T47D (cell line): ENCODE results near the gene ADCY2.

ENCODE experiments used
- DNase-seq, 2 experiments: peaks; one replicate each; pipeline versions ENCODE4 v3.0.0 to v3.0.0-alpha.2; 2011 to 2012; ENCODE audit warnings: low read depth in 1 of 2, low spot score in 1 of 2
- JUND ChIP-seq: IDR thresholded peaks from 2 replicates; pipeline ENCODE4 v1.6.1; 2012; ENCODE audit warnings: low read depth
- in situ Hi-C: cut with HindIII; loops from 2 replicates; pipeline ENCODE4 v1.10.0; 2016; ENCODE audit warnings: low sequenced_read_pairs, low pct_unique_long_range_greater_than_20kb

The ADCY2 gene

GRCh38 chr5:7868773-7869473, 473.0 kb downstream of the ADCY2 start, which contains the start of the genes FASTKD3 and MTRR:
Gene FASTKD3 (minus strand): TSS chr5:7869031. CDS start chr5:7868083, 948 bp downstream.
Gene MTRR (plus strand): TSS chr5:7869148. CDS start chr5:7870795, 1,647 bp downstream.
- in situ Hi-C loops = no loop called here
- DNase-seq = peak; percentile 94 to 96
- no peak for TF ChIP-seq JUND

- TF ChIP-seq JUND = no peak
- DNase-seq = no peak
- in situ Hi-C loops = no loop called here
Measured at GRCh38 chr5:7869474-7870136, 473.7 kb downstream of the ADCY2 start.

GRCh38 chr5:7871653-7872052, 475.7 kb downstream of the ADCY2 start:
- no peak for DNase-seq
- in situ Hi-C loops = no loop called here
- TF ChIP-seq JUND = no peak

GRCh38 chr5:7872517-7873130, 476.7 kb downstream of the ADCY2 start:
- in situ Hi-C loops = no loop called here
- TF ChIP-seq JUND = no peak
- DNase-seq = no peak

GRCh38 chr5:7873216-7873615, 477.3 kb downstream of the ADCY2 start:
- TF ChIP-seq JUND = no peak
- DNase-seq = no peak

GRCh38 chr5:7874639-7875038, 478.7 kb downstream of the ADCY2 start:
- no peak for TF ChIP-seq JUND
- in situ Hi-C loops = no loop called here
- DNase-seq = no peak

More at GRCh38 chr5:7873216-7873615, 477.3 kb downstream of the ADCY2 start:
- in situ Hi-C loops = no loop called here

GRCh38 chr5:7875151-7875550, 479.2 kb downstream of the ADCY2 start:
- in situ Hi-C loops = no loop called here
- DNase-seq = no peak
- TF ChIP-seq JUND = no peak

- TF ChIP-seq JUND = no peak
- in situ Hi-C loops = no loop called here
- no peak for DNase-seq
Measured at GRCh38 chr5:7876867-7877266, 480.9 kb downstream of the ADCY2 start.

GRCh38 chr5:7877851-7878250, 481.9 kb downstream of the ADCY2 start:
- no peak for TF ChIP-seq JUND
- DNase-seq = no peak
- in situ Hi-C loops = no loop called here

GRCh38 chr5:7878381-7878873, 482.5 kb downstream of the ADCY2 start:
- no peak for TF ChIP-seq JUND
- no peak for DNase-seq

More at GRCh38 chr5:7878381-7878873, 482.5 kb downstream of the ADCY2 start:
- in situ Hi-C loops = no loop called here
